Heart left ventricle (tissue), 16 donors: Measurements from ENCODE around the gene CCDC117. TPM values are rescaled to one million over a fixed set of nuclear protein-coding genes. Genes with fewer than 3 reads are reported as not detected.

Experiments used
- ATAC-seq, 4 donors: fragments of 200-7000 bp; cut with Tn5 transposase; one replicate each; pipeline ENCODE4 v1.9.1; 2020 to 2022; ENCODE audit warnings: moderate library complexity in 4 of 4, mild to moderate bottlenecking in 3 of 4, moderate number of reproducible peaks in 1 of 4
- DNase-seq, 5 donors: peaks; one replicate each; pipeline ENCODE4 v3.0.0-alpha.2; 2020
- H3K27ac ChIP-seq, 12 donors: fragments of 200-600 bp; sonication (generic) in 4 of 12; one replicate each; pipeline versions ENCODE4 v1.5.0 to v1.8.0; 2016 to 2022; ENCODE audit warnings: mild to moderate bottlenecking in 2 of 12
- H3K27me3 ChIP-seq, 9 donors: fragments of 200-600 bp; sonication (generic) in 2 of 9; one replicate each; pipeline versions ENCODE4 v1.5.1 to v1.8.0; 2016 to 2022; ENCODE audit warnings: mild to moderate bottlenecking in 3 of 9
- H3K36me3 ChIP-seq, 9 donors: fragments of 200-600 bp; sonication (generic) in 2 of 9; one replicate each; pipeline versions ENCODE4 v1.5.0 to v1.8.0; 2018 to 2022; ENCODE audit warnings: mild to moderate bottlenecking in 2 of 9
- H3K4me1 ChIP-seq, 12 donors: fragments of 200-600 bp; sonication (generic) in 4 of 12; one replicate each; pipeline versions ENCODE4 v1.5.0 to v1.8.0; 2016 to 2022; ENCODE audit warnings: mild to moderate bottlenecking in 3 of 12
- H3K4me3 ChIP-seq, 12 donors: fragments of 200-600 bp; sonication (generic) in 4 of 12; one replicate each; pipeline versions ENCODE4 v1.5.0 to v1.8.0; 2017 to 2022; ENCODE audit warnings: mild to moderate bottlenecking in 9 of 12, moderate library complexity in 4 of 12
- H3K9me3 ChIP-seq, 12 donors: fragments of 200-600 bp; sonication (generic) in 4 of 12; one replicate each; pipeline versions ENCODE4 v1.5.0 to v1.8.0; 2016 to 2022; ENCODE audit warnings: mild to moderate bottlenecking in 1 of 12
- CTCF ChIP-seq, 12 donors: fragments of 200-600 bp; sonication (generic) in 4 of 12; IDR thresholded peaks; one replicate each; pipeline versions ENCODE4 v1.5.0 to v1.8.0; 2018 to 2022; ENCODE audit warnings: antibody characterized with exemption in 12 of 12, mild to moderate bottlenecking in 5 of 12
- POLR2A ChIP-seq, 2 donors: fragments of 450-650 bp; IDR thresholded peaks; one replicate each; pipeline ENCODE4 v1.6.1; 2017; ENCODE audit warnings: antibody characterized with exemption in 2 of 2, mild to moderate bottlenecking in 2 of 2, moderate library complexity in 2 of 2
- WGBS, 4 donors: extraction: QIAGEN DNeasy Blood & Tissue Kit in 2 of 4; methylation state at CpG; one replicate each; pipeline versions ENCODE4 v1.1.5 to v1.1.7; 2013 to 2018; 5-methylcytosine and 5-hydroxymethylcytosine counted together
- intact Hi-C, 10 donors: fragments of 100-400 bp; cut with DNase I; formaldehyde crosslinking; loops; one replicate each; pipeline versions ENCODE4 v1.11.1 to v1.14.2; 2022
- polyA plus RNA-seq, 2 donors: library from polyadenylated mRNA; stranded (reverse); fragments of 200-250 nt; gene quantifications; one replicate each; pipeline ENCODE4 v1.2.3, GENCODE V29; 2013
- total RNA-seq, 9 donors: library from RNA; depleted of rRNA in 2 of 9; stranded (reverse); fragments of >200 nt in 2 of 9; fragmentation: NEBNext Ultra II Directional in 3 of 9; extraction: Animal tissue kit (Norgen Biotek cat#: 25700) in 3 of 9; gene quantifications; one replicate each; pipeline versions ENCODE4 v1.1.0 to v1.2.4, GENCODE V29; 2016 to 2023
- donor health status: ischemic (EF 13 %, LVEDD 7.1; RV severe dilation, severe dysfunction).
- donor health status: healthy with polysubstance abuse.
- donor health status: DM: no; HTN: yes; CAD: no.
- donor health status: DM: no; HTN: no; CAD: no.
- donor health status: ischemic (EF 25% LVEDD 6.9; RV normal size, moderate dysfunction).
- donor health status: ischemic (EF 25% LVEDD 5.7; RV mildly dilated, moderate dysfunction).
- donor health status: healthy.
- donor health status: DM: yes; HTN: yes; CAD: no.
- donor health status: ischemic (EF 35%, LVEDD 5.7; RV mildly dilated, moderate dysfunction).
- donor health status: nonischemic (EF 11% LVEDD 7.7; RV severe dilation, severe dysfunction).
- donor health status: DM: yes; HTN: yes; CAD: no.
- donor health status: PGD.
- donor health status: ischemic (EF 29% LVEDD 5.4; RV normal size, mild dysfunction).
- donor health status: nonischemic (EF 23%, LVEDD 6.1; RV moderate dilation, normal function).

Gene CCDC117
- total and polyA plus RNA-seq, 11 donors: 6.9 to 16.6 (median 13.3) TPM

GRCh38 chr22:28795071-28795693 lies 22.7 kb downstream of the CCDC117 start:
- H3K4me1 ChIP-seq: peaks cover 15 to 69% (median 44%) of the 10 kb centered on the region in 12 donors
- H3K27me3 ChIP-seq: no peaks in the 10 kb centered on the region
- DNase-seq: no peak
- peaks cover 0 to 73% (median 63%) of the 10 kb centered on the region in 9 donors for H3K36me3 ChIP-seq
- no peak for TF ChIP-seq POLR2A (IDR thresholded peaks at IDR 0.05)
- no peak for TF ChIP-seq CTCF (IDR thresholded peaks at IDR 0.05)
- no peaks in the 10 kb centered on the region for H3K9me3 ChIP-seq
- ATAC-seq: no peak
- H3K27ac ChIP-seq: peak overlapping the region in 2 of 12 donors; percentile 3 to 28
- intact Hi-C loops: no loop called here
- 70 to 83% (median 78%) methylated on average over 6 of the region's 6 CpGs for WGBS, 4 donors
- no peak overlapping the region for H3K4me3 ChIP-seq

GRCh38 chr22:28795932-28796856 lies 23.7 kb downstream of the CCDC117 start:
- no peaks in the 10 kb centered on the region for H3K27me3 ChIP-seq
- TF ChIP-seq POLR2A (IDR thresholded peaks at IDR 0.05) (no peak), CTCF (IDR thresholded peaks at IDR 0.05) (no peak)
- H3K9me3 ChIP-seq: no peaks in the 10 kb centered on the region
- H3K36me3 ChIP-seq: peaks cover 0 to 70% (median 61%) of the 10 kb centered on the region in 9 donors
- no peak overlapping the region for H3K4me3 ChIP-seq
- H3K27ac ChIP-seq: peak overlapping the region in 2 of 12 donors; percentile 21 to 28
- WGBS, 4 donors: 58 to 85% (median 72%) methylated on average over 5 of the region's 5 CpGs
- peaks cover 15 to 69% (median 44%) of the 10 kb centered on the region in 12 donors for H3K4me1 ChIP-seq
- no peak for ATAC-seq
- no peak for DNase-seq
- intact Hi-C loops: no loop called here

GRCh38 chr22:28798810-28799605 lies 26.5 kb downstream of the CCDC117 start:
- DNase-seq (peak in 2 of 5 donors; percentile 30 to 63), ATAC-seq (peak in 3 of 4 donors; percentile 20 to 53 (median 50))
- Histone ChIP-seq H3K27me3 (no peaks in the 10 kb centered on the region), H3K36me3 (peaks cover 0 to 51% (median 49%) of the 10 kb centered on the region in 9 donors), H3K4me3 (peak overlapping the region; percentile 70 to 100 (median 90)), H3K9me3 (no peaks in the 10 kb centered on the region), H3K27ac (peak overlapping the region; percentile 97 to 100 (median 100)), H3K4me1 (peaks cover 20 to 77% (median 55%) of the 10 kb centered on the region in 12 donors)
- TF ChIP-seq POLR2A (IDR thresholded peaks at IDR 0.05) (peak in 1 of 2 donors; percentile 49), CTCF (IDR thresholded peaks at IDR 0.05) (no peak)
- 4 to 7% (median 6%) methylated on average over 7 of the region's 7 CpGs for WGBS, 4 donors
- intact Hi-C loops: loop anchor here in 2 of 10 donors (2.0 kb wide), 2 partner anchors 26 to 56 kb away; partner anchors contain the start of genes CCDC117 (in 1 of the 2) and HSCB (in 1 of the 2)
